Measurements from ENCODE around the gene PRLR.
"Not testable (repeated sequence)": the region's sequence is repeated elsewhere in the genome, so short reads cannot be mapped to it uniquely, and the experiment has no call there.

Gene PRLR

GRCh38 chr5:35230038-35230611, at the start of gene PRLR:
Gene PRLR (minus strand): TSS chr5:35230487. CDS start chr5:35089620, 140,867 bp downstream.
- DNase-seq = peak; percentile 90 to 91 (median 90)

DNA sequence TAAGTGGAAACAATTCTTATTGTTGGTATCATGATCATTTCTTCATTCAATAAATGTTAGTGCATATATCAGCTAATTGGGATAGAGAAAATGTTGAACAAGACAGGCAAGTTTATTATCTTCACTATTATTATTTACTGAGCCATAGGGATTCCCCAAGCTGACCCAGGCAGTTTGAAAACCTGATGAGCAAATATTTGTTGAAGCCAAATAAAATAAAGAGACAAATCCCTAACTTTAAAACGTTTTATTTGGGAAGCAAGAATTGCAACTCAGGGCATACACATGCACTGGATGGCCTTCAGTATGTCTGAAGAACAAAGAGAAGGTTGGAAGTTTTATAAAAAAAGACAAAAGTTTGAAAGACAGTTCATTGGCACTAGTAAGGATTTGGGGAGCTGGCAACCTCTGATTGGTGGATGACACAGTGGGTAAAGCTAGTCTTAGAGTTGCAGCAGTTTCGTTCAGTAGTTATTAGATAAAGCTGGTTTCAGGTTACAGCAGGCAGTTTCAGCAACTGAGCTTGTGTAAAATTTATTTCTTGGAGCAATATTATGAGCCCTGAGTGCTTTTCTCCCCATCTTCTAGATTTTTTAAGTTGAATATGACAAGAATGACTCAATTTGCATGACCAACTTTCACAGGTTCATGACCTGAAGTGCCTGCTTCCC, 44.7 kb upstream of the PRLR start:
- no peak for DNase-seq

GRCh38 chr5:35269006-35269405, 38.7 kb upstream of the PRLR start:
- peak in 1 of 3 donors; percentile 13 for DNase-seq

- DNase-seq = no peak
These were observed 36.0 kb upstream of the PRLR start for GRCh38 chr5:35266276-35266675.

DNA sequence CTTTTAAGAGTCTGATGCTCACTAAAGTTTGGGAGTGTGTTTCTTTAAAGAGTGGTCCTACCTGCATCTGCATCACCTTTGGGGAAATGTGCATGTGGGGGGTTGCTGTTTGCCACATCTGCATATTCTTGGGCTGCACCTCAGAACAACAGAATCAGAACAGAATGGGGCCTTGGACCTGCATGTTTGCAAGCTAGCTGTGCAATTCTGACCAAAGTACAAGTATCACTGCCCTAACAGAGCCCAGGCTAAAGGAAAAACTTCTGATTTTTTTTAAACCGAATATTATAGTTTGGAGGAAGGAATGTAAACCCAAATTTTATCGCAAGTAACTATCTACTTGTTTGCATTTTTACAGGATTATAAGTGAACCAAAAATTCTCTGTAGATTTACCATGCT, 34.2 kb upstream of the PRLR start:
- no peak for DNase-seq

DNA sequence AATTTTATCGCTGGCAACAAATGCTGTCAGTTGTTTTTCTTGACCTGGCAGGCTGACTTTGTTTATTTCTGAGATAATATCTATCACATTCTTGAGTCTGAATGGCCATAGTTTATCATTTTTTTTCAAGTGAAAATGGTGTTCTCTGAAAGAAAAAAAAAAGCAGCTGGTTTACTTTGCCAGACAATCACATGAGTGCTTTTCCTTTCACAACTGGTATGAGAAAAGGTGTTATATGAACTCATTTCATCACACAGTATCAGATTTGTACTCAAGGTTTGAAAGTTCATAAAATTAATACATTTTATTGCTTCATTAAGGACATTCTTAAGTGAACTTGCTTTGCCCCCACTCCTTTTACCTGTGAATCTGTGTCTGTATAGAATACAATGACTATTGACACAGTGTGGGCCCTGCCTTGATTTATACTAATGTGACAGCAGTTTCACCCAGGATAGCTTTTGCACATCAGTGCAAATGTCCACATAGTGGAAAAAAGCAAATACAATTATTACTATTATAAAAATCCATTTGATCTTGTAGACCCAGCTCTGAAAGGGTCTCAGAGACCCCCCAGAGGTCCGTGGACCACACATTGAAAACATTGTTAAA, 33.1 kb upstream of the PRLR start:
- no peak for DNase-seq

DNA sequence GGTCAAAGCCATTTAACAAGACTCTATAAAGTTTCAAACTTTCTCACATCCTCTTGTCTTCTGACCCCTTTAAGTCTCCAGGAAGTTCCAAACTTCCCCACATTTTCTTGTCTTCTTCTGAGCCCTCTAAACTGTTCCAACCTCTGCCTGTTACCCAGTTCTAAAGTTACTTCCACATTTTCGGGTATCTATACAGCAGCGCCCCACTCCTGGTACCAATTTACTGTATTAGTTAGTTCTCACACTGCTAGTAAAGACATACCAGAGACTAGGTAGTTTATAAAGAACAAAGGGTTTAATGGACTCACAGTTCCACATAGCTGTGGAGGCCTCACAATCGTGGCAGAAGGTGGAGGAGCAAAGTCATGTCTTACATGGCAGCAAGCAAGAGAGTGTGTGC, 23.3 kb upstream of the PRLR start:
- DNase-seq = no peak

GRCh38 chr5:35252963-35253362, 22.7 kb upstream of the PRLR start:
- DNase-seq = no peak

DNA sequence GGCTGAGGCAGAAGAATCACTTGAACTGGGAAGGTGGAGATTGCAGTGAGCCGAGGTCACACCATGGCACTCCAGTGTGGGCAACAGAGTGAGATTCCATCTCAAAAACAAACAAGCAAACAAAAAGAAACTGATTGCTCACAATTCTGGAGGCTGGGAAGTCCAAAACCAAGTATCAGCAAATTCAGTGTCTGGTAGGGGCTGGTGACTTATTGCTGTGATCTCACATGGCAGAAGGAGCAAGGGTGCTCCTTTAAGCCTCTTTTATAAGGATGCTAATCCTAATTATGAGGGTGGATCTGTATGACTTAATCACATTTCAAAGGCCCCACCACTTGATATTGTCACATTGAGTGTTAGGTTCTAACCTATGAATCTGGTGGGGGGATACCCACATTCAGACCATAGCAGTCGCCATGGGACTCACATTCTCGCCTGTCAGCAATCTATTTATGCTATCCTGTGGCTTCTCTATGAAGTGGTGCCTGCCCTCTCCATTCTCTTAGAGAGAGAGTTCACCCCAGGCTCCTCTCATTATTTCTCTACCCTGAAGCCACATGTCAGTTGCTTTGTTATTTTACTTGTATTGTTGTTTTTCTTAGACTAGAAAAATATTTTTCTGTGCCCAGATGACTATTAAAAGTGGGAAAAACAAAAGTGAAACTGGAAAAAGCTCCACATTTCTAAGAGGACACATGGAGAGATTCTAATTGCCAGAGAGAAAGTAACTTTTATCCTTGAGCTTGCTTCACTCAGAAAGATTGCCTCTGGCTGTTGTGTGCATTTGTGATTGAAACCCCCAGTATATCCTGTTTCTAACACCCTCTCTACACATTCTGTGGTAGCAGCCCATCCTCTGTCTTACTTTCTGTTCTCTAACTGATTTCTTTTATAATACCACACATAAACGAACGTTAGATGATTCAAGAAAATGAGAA, 18.8 kb upstream of the PRLR start:
- peak in 2 of 3 donors; percentile 12 to 30 for DNase-seq

GRCh38 chr5:35247648-35248034, 17.4 kb upstream of the PRLR start:
- no peak for DNase-seq

- no peak for DNase-seq
These were observed 16.8 kb upstream of the PRLR start for GRCh38 chr5:35246900-35247647.

DNA sequence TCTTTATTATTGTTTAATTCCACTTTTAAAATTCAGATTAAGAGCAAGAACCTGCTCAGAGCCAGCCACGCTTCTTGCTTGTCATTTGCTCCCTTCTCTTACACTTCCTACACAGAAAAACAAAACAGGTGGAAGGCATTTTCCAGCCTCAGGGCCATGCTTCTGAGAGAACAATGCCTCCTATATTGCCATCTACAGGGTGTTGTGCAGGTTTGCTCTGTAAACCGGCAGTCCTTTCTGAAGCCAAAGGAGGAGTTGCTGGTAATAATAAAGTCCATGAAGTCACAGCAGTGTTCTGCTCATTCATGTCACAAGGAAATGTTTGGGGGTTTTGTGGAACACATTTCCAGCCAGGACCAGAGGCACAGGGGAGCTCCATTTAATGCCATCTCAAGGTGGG, 16.1 kb upstream of the PRLR start:
- DNase-seq = no peak

GRCh38 chr5:35245371-35245770, 15.1 kb upstream of the PRLR start:
- DNase-seq = not testable (repeated sequence)

GRCh38 chr5:35244171-35244570, 13.9 kb upstream of the PRLR start:
- no peak for DNase-seq

- DNase-seq = no peak
These were observed 12.5 kb upstream of the PRLR start for GRCh38 chr5:35242702-35243258.

GRCh38 chr5:35240892-35241291, 10.6 kb upstream of the PRLR start:
- no peak for DNase-seq

- no peak for DNase-seq
These were observed 9.8 kb upstream of the PRLR start for GRCh38 chr5:35239911-35240610.

DNA sequence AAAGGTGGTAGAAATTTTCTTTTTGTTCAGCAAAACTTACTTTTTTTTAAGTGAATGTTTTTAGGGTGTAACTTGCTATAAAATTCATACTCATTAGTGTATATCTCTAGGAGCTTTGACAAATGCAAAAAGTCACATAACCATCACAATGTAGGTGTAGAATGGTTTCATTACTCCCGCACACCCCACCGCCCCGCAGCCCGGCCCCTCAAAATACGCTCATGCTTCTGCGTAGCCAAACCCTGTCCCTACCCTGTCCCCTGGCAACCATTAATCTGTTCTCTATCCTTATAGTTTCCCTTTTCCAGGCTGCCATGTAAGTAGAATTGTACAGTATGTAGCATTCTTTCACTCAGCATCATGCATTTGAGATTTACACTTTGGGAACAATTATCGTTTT, 9.2 kb upstream of the PRLR start:
- DNase-seq = no peak

DNA sequence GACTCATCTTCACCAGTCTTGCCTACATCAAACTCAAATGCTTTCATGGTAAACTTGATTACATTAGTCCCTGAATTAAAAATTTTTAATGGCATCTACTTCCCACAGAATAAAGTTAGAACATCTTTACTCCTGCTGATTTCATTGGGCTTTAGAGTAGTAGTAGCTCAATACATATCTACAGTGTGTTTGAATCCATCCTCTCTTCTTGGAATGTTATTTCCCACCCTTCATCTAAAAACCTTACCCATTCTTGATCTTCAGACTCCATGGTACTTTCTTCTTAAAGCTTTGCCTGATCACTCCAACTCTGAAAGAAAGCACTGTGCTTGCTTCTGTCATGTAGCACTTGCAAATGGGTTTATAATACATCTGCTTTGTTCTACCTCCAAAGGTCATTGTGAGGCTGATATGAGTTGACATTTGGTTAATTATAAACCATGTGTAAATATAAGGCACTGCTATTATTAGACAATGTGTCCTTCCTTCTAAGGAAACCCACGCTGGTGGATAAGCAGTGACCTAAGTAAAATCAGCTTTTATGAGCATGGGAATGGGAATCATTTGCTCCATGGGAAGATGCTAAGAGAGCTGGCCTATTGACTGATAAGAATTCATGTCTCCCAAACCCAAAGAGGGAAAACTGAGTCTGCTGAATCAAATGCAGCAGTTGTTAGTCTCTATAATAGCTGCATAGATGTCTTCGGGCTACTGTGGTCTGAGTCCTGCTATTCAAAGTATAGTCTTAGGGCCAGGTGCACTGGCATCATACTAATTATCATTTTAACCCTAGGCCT, 7.5 kb upstream of the PRLR start:
- DNase-seq = no peak

- DNase-seq = no peak
These were observed 6.5 kb upstream of the PRLR start for GRCh38 chr5:35236770-35237169.

- DNase-seq = no peak
These were observed 3.3 kb upstream of the PRLR start for GRCh38 chr5:35233601-35234000.

Measured in suppressor macrophage treated with lipopolysaccharide for 1 hour (primary cell).